Liver (tissue), 9 donors: ENCODE data around the gene SLC7A4. TPM values are rescaled to one million over a fixed set of nuclear protein-coding genes. Genes with fewer than 3 reads are reported as not detected.

Source experiments
- DNase-seq: peaks from one replicate; pipeline ENCODE4 v3.0.0-alpha.2; 2017; ENCODE audit warnings: low spot score
- H3K27ac ChIP-seq, 2 donors: one replicate each; pipeline ENCODE4 v1.7.0; 2013; ENCODE audit warnings: inconsistent platforms in 2 of 2, low read length in 2 of 2, control low read depth in 1 of 2, low read depth in 1 of 2, mild to moderate bottlenecking in 1 of 2
- H3K27me3 ChIP-seq, 4 donors: one replicate each; pipeline versions ENCODE4 v1.6.1 to v1.7.0; 2013; ENCODE audit warnings: low read length in 3 of 4, inconsistent platforms in 1 of 4, mild to moderate bottlenecking in 1 of 4, moderate library complexity in 1 of 4; ENCODE audit not compliant: control insufficient read depth in 4 of 4, insufficient read depth in 4 of 4
- H3K36me3 ChIP-seq, 4 donors: one replicate each; pipeline versions ENCODE4 v1.6.1 to v1.7.0; 2013; ENCODE audit warnings: low read length in 3 of 4, mild to moderate bottlenecking in 3 of 4, low read depth in 1 of 4, moderate library complexity in 1 of 4; ENCODE audit not compliant: control insufficient read depth in 4 of 4, insufficient read depth in 3 of 4
- H3K4me1 ChIP-seq, 4 donors: one replicate each; pipeline versions ENCODE4 v1.6.1 to v1.7.0; 2013; ENCODE audit warnings: low read length in 3 of 4, mild to moderate bottlenecking in 3 of 4, moderate library complexity in 1 of 4; ENCODE audit not compliant: control insufficient read depth in 4 of 4, insufficient read depth in 4 of 4
- H3K4me3 ChIP-seq, 3 donors: one replicate each; pipeline versions ENCODE4 v1.6.1 to v1.7.0; 2013; ENCODE audit warnings: low read length in 3 of 3, control low read depth in 1 of 3, low read depth in 1 of 3, mild to moderate bottlenecking in 1 of 3
- H3K9ac ChIP-seq, 2 donors: one replicate each; pipeline ENCODE4 v1.7.0; 2013; ENCODE audit warnings: low read length in 2 of 2, mild to moderate bottlenecking in 2 of 2, moderate library complexity in 2 of 2, control low read depth in 1 of 2, low read depth in 1 of 2
- H3K9me3 ChIP-seq, 4 donors: one replicate each; pipeline versions ENCODE4 v1.6.1 to v1.7.0; 2013; ENCODE audit warnings: low read length in 3 of 4; ENCODE audit not compliant: control insufficient read depth in 4 of 4
- FOXA1 ChIP-seq: IDR thresholded peaks from 2 replicates; pipeline ENCODE4 v1.6.1; 2016; ENCODE audit warnings: antibody characterized with exemption
- FOXA2 ChIP-seq: IDR thresholded peaks from 2 replicates; pipeline ENCODE4 v1.6.1; 2016; ENCODE audit warnings: antibody characterized with exemption
- GABPA ChIP-seq, 2 donors: IDR thresholded peaks in 1 of 2; conservative IDR thresholded peaks in 1 of 2; 2 replicates each; pipeline ENCODE4 v1.6.1; 2016; ENCODE audit warnings: antibody characterized with exemption in 2 of 2, mild to moderate bottlenecking in 1 of 2, moderate library complexity in 1 of 2
- HNF4G ChIP-seq: IDR thresholded peaks from 2 replicates; pipeline ENCODE4 v1.6.1; 2016; ENCODE audit warnings: antibody characterized with exemption
- JUND ChIP-seq, 2 donors: IDR thresholded peaks; 2 replicates each; pipeline ENCODE4 v1.6.1; 2016; ENCODE audit warnings: antibody characterized with exemption in 2 of 2
- NR2F2 ChIP-seq: IDR thresholded peaks from 2 replicates; pipeline ENCODE4 v1.6.1; 2016; ENCODE audit warnings: antibody characterized with exemption
- RXRA ChIP-seq, 2 donors: IDR thresholded peaks; 2 replicates each; pipeline ENCODE4 v1.6.1; 2017 to 2018; ENCODE audit warnings: antibody characterized with exemption in 2 of 2, mild to moderate bottlenecking in 1 of 2
- SP1 ChIP-seq: IDR thresholded peaks from 2 replicates; pipeline ENCODE4 v1.6.1; 2018; ENCODE audit warnings: antibody characterized with exemption, mild to moderate bottlenecking
- WGBS: extraction: QIAGEN DNeasy Blood & Tissue Kit; methylation state at CpG from one replicate; pipeline ENCODE4 v1.1.7; 2013; 5-methylcytosine and 5-hydroxymethylcytosine counted together
- polyA plus RNA-seq, 2 donors: library from polyadenylated mRNA; stranded (reverse) in 1 of 2; unstranded in 1 of 2; fragments of 200-250 nt in 1 of 2; fragments of >200 nt in 1 of 2; fragmentation: Nextera tagmentation in 1 of 2; extraction: Ambion mirVana in 1 of 2; gene quantifications; one replicate each; pipeline versions ENCODE4 v1.2.1 to v1.2.3, GENCODE V29; 2013 to 2015
- total RNA-seq, 2 donors: library from RNA; depleted of rRNA; stranded (reverse); fragments of >200 nt; gene quantifications; one replicate each; pipeline ENCODE4 v1.2.3, GENCODE V29; 2014
- TF ChIP-seq, protein P1 (sequence below): IDR thresholded peaks from 2 replicates; pipeline ENCODE4 v1.6.1; 2016; ENCODE audit warnings: antibody characterized with exemption, mild to moderate bottlenecking
- TF ChIP-seq, protein P2 (sequence below): fragments of 150-350 bp; IDR thresholded peaks from 2 replicates; pipeline ENCODE4 v1.5.1; 2017; ENCODE audit warnings: improper control_type of control experiment, low read depth, low read length; ENCODE audit not compliant: missing input control
- TF ChIP-seq, protein P3 (sequence below): IDR thresholded peaks from 2 replicates; pipeline ENCODE4 v1.6.1; 2016; ENCODE audit warnings: antibody characterized with exemption
- donor health status: healthy.
- donor health status: healthy.
- donor health status: healthy.
- donor health status: healthy.
- donor health status: healthy.

Gene SLC7A4
- total and polyA plus RNA-seq, 4 donors, result 0.11 to 0.67 (median 0.33) TPM

DNA sequence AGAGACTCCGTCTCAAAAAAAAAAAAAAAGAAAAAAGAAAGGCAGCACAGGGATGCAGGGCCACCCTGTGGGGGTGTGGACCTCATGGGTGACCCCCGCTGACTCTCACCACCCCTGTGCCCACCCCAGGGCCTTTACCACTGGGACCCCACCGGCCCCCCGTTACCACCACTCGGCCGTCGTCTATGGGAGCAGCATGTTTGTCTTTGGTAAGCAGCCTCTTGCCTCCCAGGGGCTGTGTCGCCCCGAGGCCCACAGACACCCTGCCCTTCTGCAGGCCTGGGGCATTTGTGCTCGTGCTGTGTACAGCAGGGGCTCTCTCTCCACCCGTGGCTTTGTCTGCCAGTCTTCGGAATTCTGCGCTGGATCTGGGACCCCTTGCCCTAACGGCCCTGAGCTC lies 45.0 kb downstream of the SLC7A4 start (continued):
- TF ChIP-seq, protein P1, sequence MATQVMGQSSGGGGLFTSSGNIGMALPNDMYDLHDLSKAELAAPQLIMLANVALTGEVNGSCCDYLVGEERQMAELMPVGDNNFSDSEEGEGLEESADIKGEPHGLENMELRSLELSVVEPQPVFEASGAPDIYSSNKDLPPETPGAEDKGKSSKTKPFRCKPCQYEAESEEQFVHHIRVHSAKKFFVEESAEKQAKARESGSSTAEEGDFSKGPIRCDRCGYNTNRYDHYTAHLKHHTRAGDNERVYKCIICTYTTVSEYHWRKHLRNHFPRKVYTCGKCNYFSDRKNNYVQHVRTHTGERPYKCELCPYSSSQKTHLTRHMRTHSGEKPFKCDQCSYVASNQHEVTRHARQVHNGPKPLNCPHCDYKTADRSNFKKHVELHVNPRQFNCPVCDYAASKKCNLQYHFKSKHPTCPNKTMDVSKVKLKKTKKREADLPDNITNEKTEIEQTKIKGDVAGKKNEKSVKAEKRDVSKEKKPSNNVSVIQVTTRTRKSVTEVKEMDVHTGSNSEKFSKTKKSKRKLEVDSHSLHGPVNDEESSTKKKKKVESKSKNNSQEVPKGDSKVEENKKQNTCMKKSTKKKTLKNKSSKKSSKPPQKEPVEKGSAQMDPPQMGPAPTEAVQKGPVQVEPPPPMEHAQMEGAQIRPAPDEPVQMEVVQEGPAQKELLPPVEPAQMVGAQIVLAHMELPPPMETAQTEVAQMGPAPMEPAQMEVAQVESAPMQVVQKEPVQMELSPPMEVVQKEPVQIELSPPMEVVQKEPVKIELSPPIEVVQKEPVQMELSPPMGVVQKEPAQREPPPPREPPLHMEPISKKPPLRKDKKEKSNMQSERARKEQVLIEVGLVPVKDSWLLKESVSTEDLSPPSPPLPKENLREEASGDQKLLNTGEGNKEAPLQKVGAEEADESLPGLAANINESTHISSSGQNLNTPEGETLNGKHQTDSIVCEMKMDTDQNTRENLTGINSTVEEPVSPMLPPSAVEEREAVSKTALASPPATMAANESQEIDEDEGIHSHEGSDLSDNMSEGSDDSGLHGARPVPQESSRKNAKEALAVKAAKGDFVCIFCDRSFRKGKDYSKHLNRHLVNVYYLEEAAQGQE, result no peak
- TF ChIP-seq NR2F2 (no peak), FOXA1 (no peak), SP1 (no peak)
- TF ChIP-seq, protein P2, sequence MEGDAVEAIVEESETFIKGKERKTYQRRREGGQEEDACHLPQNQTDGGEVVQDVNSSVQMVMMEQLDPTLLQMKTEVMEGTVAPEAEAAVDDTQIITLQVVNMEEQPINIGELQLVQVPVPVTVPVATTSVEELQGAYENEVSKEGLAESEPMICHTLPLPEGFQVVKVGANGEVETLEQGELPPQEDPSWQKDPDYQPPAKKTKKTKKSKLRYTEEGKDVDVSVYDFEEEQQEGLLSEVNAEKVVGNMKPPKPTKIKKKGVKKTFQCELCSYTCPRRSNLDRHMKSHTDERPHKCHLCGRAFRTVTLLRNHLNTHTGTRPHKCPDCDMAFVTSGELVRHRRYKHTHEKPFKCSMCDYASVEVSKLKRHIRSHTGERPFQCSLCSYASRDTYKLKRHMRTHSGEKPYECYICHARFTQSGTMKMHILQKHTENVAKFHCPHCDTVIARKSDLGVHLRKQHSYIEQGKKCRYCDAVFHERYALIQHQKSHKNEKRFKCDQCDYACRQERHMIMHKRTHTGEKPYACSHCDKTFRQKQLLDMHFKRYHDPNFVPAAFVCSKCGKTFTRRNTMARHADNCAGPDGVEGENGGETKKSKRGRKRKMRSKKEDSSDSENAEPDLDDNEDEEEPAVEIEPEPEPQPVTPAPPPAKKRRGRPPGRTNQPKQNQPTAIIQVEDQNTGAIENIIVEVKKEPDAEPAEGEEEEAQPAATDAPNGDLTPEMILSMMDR, result no peak
- TF ChIP-seq, protein P3, sequence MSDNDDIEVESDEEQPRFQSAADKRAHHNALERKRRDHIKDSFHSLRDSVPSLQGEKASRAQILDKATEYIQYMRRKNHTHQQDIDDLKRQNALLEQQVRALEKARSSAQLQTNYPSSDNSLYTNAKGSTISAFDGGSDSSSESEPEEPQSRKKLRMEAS, result no peak

DNA sequence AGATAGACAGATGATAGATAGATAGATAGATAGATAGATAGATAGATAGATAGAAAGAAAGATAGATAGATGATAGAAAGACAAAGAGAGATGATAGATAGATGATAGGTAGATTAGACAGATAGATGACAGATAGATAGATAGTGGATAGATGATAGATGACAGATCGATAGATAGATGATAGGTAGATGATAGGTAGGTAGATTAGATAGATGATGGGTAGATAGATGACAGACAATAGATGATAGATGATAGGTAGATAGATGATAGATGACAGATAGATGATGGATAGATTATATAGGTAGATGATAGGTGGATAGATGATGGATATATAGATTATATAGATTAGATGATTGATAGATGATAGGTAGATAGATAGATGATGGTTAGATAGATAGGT lies 46.0 kb downstream of the SLC7A4 start:
- no peak for DNase-seq
- Histone ChIP-seq H3K27me3 (no peaks in the 10 kb centered on the region), H3K27ac (no peak overlapping the region), H3K4me3 (no peak overlapping the region), H3K9me3 (no peaks in the 10 kb centered on the region), H3K36me3 (peaks cover 4 to 20% (median 5%) of the 10 kb centered on the region in 4 donors), H3K9ac (no peak overlapping the region), H3K4me1 (peaks cover 0 to 15% (median 13%) of the 10 kb centered on the region in 4 donors)
- no peak for TF ChIP-seq HNF4G
- TF ChIP-seq, protein P3, result no peak
- TF ChIP-seq GABPA (IDR thresholded peaks at IDR 0.05 in 1 of 2, conservative IDR thresholded peaks at IDR 0.05 in 1 of 2), result no peak
- TF ChIP-seq, protein P1, result no peak
- 97% methylated on average over 1 of the region's 1 CpG for WGBS

DNA sequence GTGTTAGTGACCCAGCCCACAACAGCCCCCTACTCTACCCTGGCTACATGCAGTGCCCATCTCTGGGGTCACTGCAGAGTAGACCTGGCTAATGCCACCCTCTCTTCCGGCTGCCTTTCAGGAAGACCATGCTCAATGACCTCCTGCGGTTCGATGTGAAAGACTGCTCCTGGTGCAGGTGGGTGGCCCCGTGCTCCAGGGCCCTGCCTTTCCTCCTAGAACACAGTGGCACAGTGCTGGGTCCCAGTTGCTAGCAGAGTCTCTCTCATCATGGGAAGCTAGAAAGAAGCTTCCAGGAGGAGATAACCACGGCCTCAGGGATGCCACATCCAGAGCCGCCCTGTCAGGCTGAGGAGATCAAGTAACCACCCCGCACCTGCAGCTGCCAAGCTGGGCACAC lies 46.6 kb downstream of the SLC7A4 start:
- Histone ChIP-seq H3K9ac (no peak overlapping the region), H3K4me1 (peaks cover 0 to 22% (median 18%) of the 10 kb centered on the region in 4 donors), H3K9me3 (no peaks in the 10 kb centered on the region), H3K27ac (no peak overlapping the region), H3K36me3 (peaks cover 4 to 19% (median 5%) of the 10 kb centered on the region in 4 donors), H3K4me3 (no peak overlapping the region), H3K27me3 (no peaks in the 10 kb centered on the region)
- TF ChIP-seq JUND (IDR thresholded peaks at IDR 0.05), result no peak
- TF ChIP-seq NR2F2, result no peak
- TF ChIP-seq, protein P2, result no peak
- TF ChIP-seq RXRA (IDR thresholded peaks at IDR 0.05), result no peak
- TF ChIP-seq GABPA (IDR thresholded peaks at IDR 0.05 in 1 of 2, conservative IDR thresholded peaks at IDR 0.05 in 1 of 2), result no peak
- no peak for TF ChIP-seq SP1
- no peak for TF ChIP-seq FOXA2
- 95% methylated on average over 7 of the region's 7 CpGs for WGBS
- no peak for DNase-seq
